22Rv1 (cell line): Measurements from ENCODE around the gene ISYNA1.

Source experiments
- ZFX ChIP-seq: fragments of 450-650 bp; IDR thresholded peaks from 2 replicates; pipeline ENCODE4 v1.6.1; 2017; ENCODE audit warnings: antibody characterized with exemption, borderline replicate concordance
- TF ChIP-seq, protein P1 (sequence below): fragments of 450-650 bp; IDR thresholded peaks from 2 replicates; pipeline ENCODE4 v1.5.1; 2017; ENCODE audit warnings: mild to moderate bottlenecking

DNA sequence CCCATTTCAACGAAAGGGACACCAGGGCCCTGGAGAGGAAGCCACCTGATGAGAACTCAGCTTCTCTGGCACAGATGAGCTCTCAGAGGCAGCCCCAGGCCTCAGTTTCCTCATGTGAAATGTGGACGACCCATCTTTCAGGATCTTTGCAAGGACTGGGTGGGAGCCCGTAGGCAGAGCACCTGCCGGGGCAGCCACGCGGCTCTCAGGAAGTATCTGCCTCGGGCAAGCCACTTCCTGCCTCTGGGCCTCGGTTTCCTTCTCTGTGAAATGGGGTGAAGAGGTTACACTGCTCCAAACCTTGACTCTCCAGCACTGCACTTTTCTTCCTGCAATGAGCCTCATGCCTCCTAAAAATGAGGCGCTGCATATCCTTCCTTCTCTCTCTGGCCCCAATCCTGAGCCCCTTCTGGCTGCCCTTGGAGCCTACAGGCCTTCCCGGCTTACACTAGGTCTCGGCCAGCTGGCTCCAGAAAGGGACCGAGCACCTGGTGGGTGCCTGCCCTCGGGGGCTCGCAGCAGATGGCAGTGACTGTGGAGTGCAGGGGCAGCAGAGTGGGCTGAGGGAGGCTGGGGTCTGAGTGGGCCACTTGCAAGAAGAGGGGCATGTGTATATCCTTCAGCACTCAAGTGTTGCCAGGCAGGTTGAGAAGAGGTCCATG is 15.3 kb downstream of the ISYNA1 start:
- TF ChIP-seq, protein P1, sequence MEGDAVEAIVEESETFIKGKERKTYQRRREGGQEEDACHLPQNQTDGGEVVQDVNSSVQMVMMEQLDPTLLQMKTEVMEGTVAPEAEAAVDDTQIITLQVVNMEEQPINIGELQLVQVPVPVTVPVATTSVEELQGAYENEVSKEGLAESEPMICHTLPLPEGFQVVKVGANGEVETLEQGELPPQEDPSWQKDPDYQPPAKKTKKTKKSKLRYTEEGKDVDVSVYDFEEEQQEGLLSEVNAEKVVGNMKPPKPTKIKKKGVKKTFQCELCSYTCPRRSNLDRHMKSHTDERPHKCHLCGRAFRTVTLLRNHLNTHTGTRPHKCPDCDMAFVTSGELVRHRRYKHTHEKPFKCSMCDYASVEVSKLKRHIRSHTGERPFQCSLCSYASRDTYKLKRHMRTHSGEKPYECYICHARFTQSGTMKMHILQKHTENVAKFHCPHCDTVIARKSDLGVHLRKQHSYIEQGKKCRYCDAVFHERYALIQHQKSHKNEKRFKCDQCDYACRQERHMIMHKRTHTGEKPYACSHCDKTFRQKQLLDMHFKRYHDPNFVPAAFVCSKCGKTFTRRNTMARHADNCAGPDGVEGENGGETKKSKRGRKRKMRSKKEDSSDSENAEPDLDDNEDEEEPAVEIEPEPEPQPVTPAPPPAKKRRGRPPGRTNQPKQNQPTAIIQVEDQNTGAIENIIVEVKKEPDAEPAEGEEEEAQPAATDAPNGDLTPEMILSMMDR, result no peak
- TF ChIP-seq ZFX, result no peak
